Epithelial cell of esophagus (primary cell): ENCODE data around the gene TMEM131L.
"Not testable (repeated sequence)": the region's sequence is repeated elsewhere in the genome, so short reads cannot be mapped to it uniquely, and the experiment has no call there.

Experiments
- DNase-seq: peaks from one replicate; pipeline ENCODE4 v3.0.0; 2010; ENCODE audit warnings: low read depth
- H3K4me3 ChIP-seq: 2 replicates; pipeline ENCODE4 v1.5.1; 2011; ENCODE audit warnings: mild to moderate bottlenecking, low read length, control low read depth
- TF ChIP-seq, protein P1 (sequence below): IDR thresholded peaks from 2 replicates; pipeline ENCODE4 v1.5.1; 2011; ENCODE audit warnings: low read depth, mild to moderate bottlenecking, low read length, control low read depth, inconsistent platforms; ENCODE audit not compliant: insufficient read depth; ENCODE audit errors: missing control alignments

TMEM131L gene

DNA sequence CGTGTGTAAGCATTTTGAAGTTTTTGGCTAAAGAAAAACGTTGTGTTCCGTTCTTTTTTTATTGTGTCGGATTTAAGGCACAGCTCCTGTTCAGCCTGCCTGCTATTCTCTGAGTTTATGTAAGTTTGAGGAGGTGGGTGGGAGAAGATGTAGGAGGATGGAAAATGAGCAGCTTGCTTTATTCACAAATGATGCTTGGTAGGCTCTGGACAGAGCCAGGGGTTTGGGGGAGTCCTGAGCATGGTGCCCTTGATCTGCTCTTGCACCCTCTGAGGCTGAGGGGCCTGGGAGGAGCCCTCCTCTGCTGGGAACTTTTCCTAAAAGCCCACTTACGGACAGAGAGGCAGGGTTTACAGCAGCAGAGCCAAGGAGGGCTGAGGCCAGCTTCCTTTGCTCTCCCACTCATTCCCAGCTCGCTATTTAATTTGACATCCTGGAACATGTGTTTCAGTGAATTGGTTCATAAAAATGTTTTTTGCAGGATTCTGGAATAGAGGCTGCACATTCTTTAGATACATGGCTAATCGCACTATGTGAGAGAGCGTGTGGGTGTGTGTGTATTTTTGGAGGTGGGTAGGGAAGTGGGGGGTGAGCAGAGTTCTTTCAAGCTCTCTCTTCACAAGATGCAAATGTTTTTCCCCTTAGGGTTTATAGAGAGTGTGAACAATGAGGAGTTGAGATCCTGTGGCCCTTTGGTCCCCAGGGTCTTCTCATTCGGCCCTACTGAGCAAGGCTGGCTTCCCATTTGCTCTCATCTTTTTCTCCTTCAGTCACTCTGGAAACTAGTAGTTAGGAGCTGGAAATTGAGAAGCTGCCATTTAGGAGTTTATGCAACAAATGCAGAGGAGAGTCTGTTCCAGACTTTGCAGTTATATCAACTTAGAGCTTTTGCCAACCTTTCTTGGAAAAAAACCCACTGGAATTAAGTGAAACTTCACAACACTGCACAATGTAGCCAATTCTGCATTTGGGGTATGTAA is 32.1 kb downstream of the TMEM131L start:
- no peak for DNase-seq
- no peak overlapping the region for H3K4me3 ChIP-seq
- TF ChIP-seq, protein P1, sequence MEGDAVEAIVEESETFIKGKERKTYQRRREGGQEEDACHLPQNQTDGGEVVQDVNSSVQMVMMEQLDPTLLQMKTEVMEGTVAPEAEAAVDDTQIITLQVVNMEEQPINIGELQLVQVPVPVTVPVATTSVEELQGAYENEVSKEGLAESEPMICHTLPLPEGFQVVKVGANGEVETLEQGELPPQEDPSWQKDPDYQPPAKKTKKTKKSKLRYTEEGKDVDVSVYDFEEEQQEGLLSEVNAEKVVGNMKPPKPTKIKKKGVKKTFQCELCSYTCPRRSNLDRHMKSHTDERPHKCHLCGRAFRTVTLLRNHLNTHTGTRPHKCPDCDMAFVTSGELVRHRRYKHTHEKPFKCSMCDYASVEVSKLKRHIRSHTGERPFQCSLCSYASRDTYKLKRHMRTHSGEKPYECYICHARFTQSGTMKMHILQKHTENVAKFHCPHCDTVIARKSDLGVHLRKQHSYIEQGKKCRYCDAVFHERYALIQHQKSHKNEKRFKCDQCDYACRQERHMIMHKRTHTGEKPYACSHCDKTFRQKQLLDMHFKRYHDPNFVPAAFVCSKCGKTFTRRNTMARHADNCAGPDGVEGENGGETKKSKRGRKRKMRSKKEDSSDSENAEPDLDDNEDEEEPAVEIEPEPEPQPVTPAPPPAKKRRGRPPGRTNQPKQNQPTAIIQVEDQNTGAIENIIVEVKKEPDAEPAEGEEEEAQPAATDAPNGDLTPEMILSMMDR, result no peak

DNA sequence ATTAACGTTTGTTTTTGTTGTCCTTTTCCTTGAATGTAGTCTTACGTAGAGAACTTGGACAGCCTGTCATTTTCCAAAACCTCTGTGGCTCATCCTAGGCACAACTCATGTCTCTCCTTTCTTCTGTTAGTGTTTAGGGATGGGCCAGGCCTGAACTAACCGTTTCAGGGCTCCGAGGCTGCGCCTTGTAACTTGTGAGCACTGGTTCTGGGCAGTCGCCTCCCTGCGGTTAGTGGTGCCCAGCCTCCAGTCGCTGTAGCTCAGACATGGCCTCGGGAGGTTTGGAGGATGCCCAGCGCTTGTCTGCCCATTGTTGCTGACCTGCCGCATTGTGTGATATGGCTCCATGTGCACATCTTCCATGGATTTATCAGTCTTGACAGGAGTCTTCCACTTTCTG is 32.8 kb downstream of the TMEM131L start:
- H3K4me3 ChIP-seq, result no peak overlapping the region
- TF ChIP-seq, protein P1, result no peak
- DNase-seq, result no peak

DNA sequence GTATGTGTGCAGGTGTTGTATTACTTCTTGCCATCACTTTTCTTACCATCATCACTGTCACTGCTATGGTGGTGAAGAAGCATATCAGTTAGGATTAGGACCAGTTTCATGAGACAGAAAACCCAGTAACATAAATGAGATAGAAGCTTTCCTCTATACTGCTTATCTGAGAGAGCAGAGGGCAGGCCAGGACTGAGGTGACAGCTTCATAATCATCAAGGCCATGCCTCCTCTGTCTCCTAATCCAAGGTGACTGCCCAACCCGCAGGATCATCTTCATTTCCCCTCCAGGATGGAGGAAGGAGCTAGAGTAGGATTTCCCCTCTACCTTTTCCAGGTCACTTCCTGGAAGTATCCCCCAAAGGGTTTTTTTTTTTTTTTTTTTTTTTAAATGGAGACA is 35.4 kb downstream of the TMEM131L start:
- H3K4me3 ChIP-seq, result no peak overlapping the region
- DNase-seq, result no peak
- TF ChIP-seq, protein P1, result no peak

DNA sequence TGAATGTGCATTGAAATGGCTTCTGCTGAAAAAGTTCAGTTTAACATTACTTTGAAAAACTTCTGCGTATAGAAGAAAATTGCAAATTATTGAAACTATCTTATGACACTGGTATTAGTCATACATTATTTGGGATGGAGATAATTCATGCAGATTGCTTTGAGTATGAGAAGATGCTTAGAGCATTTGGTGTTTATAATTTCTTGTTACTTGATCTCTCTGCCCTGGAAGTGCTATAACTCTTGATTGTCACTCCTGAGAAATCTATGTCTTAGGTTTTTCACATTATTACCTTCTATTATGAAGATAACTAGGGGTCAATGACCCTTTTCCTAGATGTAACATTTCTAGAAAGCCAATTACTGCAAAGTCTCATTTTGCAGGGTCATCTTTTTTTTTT is 36.4 kb downstream of the TMEM131L start:
- DNase-seq, result no peak
- TF ChIP-seq, protein P1, result no peak
- no peak overlapping the region for H3K4me3 ChIP-seq

DNA sequence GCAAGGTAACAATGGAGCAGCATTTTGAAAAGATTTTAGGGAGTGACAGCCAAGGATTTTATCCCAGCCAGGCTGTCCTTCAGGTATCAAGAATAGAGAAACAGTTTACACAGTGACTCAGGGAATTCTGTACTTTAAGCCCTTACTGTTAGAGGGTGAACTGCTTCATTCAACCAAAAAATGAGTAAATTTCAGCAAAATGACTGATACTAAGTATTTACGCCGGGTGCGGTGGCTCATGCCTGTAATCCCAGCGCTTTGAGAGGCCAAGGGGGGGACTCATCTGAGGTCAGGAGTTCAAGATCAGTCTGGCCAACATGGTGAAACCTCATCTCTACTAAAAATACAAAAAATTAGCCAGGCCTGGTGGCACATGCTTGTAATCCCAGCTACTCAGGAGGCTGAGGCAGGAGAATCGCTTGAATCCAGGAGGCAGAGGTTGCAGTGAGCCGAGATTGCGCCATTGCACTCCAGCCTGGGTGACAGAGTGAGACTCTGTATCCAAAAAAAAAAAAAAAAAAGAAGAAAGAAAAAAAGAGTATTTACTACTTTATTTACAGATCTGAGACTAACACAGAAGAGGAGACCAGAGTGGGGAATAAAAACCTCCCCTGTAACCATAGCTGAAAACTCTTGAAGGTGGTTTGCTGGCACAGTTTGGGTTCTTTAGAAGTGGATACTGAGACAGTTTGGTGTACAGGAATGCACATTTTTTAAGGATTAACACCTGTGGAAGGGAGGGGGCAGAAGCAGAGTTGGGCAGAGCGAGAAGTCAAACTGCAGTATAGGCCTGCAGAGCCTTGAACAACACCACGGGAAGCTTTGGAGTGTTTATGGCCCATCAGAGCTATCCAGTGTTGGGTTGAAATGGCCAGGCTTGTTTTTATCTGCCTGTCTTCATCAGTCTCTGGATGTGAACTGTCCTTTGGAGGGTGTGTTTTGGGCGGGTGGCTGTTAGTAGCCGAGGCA is 40.5 kb downstream of the TMEM131L start:
- DNase-seq, result no peak
- TF ChIP-seq, protein P1, result no peak
- H3K4me3 ChIP-seq, result no peak overlapping the region

DNA sequence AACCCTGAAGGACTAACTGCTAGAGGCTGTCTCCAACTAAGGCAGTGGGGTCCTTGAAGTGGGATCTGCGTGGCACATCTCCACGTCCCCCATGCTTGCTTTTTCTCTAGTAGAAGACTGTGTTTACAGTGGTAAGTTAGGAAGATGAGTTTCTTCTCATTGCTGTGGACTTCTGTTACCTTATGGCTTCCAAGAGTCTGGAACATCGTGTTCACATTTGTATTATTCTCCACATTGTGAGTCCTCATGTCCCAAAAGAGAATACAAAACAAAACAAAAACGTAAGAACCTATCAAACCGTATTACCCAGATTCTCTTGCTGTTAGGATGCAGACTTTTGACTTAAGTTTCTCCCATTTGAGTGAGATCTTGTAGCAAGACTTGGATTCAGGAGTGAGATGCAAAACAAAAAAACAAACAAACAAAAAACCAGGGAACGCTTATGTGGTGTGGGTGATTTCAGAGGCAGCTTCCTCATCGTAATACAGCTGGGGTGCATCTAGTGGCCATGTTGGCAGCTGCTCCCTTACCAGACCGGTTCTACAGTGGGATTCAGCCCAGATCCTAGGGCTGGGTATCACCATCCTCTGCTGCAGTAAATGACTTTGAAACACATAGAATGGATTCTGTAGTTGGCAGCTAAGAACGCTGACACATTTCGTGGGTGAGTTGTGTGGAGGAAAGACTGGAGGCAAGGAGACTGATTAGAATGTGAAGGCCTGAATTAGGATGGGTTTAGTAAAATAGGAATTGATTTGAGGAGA is 41.3 kb downstream of the TMEM131L start:
- TF ChIP-seq, protein P1, result peak; percentile 18
- no peak overlapping the region for H3K4me3 ChIP-seq
- peak; percentile 86 for DNase-seq

DNA sequence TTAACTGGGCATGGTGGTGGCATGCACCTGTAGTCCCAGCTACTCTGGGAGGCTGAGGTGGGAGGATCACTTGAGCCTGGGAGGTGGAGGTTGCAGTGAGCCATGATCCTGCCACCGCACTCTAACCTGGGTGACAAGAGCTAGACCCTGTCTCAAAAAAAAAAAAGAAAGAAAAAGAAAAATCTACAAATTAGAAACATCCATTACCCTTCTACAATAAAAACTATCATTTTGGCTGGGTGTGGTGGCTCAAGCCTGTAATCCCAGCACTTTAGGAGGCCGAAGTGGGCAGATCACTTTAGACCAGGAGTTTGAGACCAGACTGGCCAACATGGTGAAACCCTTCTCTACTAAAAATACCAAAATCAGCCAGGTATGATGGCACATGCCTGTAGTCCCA is 43.1 kb downstream of the TMEM131L start:
- H3K4me3 ChIP-seq, DNase-seq: not testable (repeated sequence)
